GM12891 (cell line): ENCODE results near the gene ARHGAP18.

Source experiments
- POLR2A ChIP-seq: IDR thresholded peaks from 2 replicates; pipeline ENCODE4 v1.6.1; 2011; ENCODE audit warnings: low read depth, low read length, control low read depth
- POLR2AphosphoS5 ChIP-seq: IDR thresholded peaks from 2 replicates; pipeline ENCODE4 v1.6.1; 2011; ENCODE audit warnings: low read depth, low read length, control low read depth

GRCh38 chr6:129599467-129599866 lies 110.5 kb downstream of the ARHGAP18 start:
- TF ChIP-seq POLR2AphosphoS5: no peak
- no peak for TF ChIP-seq POLR2A
